Neural crest cell (in vitro differentiated cells): Measurements from ENCODE around the gene MLYCD. TPM values are rescaled to one million over a fixed set of nuclear protein-coding genes. Genes with fewer than 3 reads are reported as not detected.

Source experiments
- DNase-seq: peaks from one replicate; pipeline ENCODE4 v3.0.0; 2021; ENCODE audit warnings: low read depth, mixed read lengths, low spot score
- H3K27ac Mint-ChIP-seq: one replicate; pipeline ENCODE4 v1.8.0; 2021; ENCODE audit warnings: mild to moderate bottlenecking, mixed read lengths; ENCODE audit not compliant: unreplicated experiment
- H3K27me3 Mint-ChIP-seq: 2 replicates; pipeline ENCODE4 v1.8.0; 2021; ENCODE audit warnings: low read depth, mild to moderate bottlenecking, mixed read lengths
- H3K36me3 Mint-ChIP-seq: 2 replicates; pipeline ENCODE4 v1.8.0; 2021; ENCODE audit warnings: low read depth, mild to moderate bottlenecking, mixed read lengths
- H3K4me1 Mint-ChIP-seq: 2 replicates; pipeline ENCODE4 v1.8.0; 2021; ENCODE audit warnings: mixed read lengths
- H3K4me3 Mint-ChIP-seq: one replicate; pipeline ENCODE4 v1.8.0; 2021; ENCODE audit warnings: mild to moderate bottlenecking, mixed read lengths
- H3K9me3 Mint-ChIP-seq: 2 replicates; pipeline ENCODE4 v1.8.0; 2021; ENCODE audit warnings: mixed read lengths
- CTCF ChIP-seq: fragments of 200-600 bp; sonication (generic); conservative IDR thresholded peaks from 2 replicates; pipeline ENCODE4 v1.5.0; 2021; ENCODE audit warnings: antibody characterized with exemption, mild to moderate bottlenecking
- long read RNA-seq: library from polyadenylated mRNA; unstranded; transcript quantifications from one replicate; pipeline ENCODE4 v2.0.0, GENCODE V29; 2020
- total RNA-seq: library from RNA; stranded (reverse); gene quantifications from 2 replicates; pipeline ENCODE4 v1.2.1, GENCODE V29; 2021

MLYCD gene
- 5.2 and 5.5 TPM in 2 replicates for total RNA-seq
- long read RNA-seq, partial matches to known transcripts, result 3 of 4 reads
- long read RNA-seq, other reads (novel, unspliced or antisense), result 1 of 4 reads

GRCh38 chr16:83898463-83899271, at the start of gene MLYCD:
Gene MLYCD, plus strand, starts transcription at chr16:83899115. Its CDS starts 30 bp downstream, at chr16:83899145.
- H3K9me3 Mint-ChIP-seq, result no peaks in the 10 kb centered on the region

GRCh38 chr16:83849421-83849820, 49.5 kb upstream of the MLYCD start:
- H3K27ac Mint-ChIP-seq, result no peak overlapping the region
- DNase-seq, result no peak
- TF ChIP-seq CTCF, result no peak
- H3K9me3 Mint-ChIP-seq, result no peaks in the 10 kb centered on the region
- H3K4me3 Mint-ChIP-seq, result no peak overlapping the region
- peaks cover 22% of the 10 kb centered on the region for H3K4me1 Mint-ChIP-seq
- no peaks in the 10 kb centered on the region for H3K27me3 Mint-ChIP-seq
- no peaks in the 10 kb centered on the region for H3K36me3 Mint-ChIP-seq

More at GRCh38 chr16:83898463-83899271, at the start of gene MLYCD:
- no peaks in the 10 kb centered on the region for H3K36me3 Mint-ChIP-seq
- peaks cover 34% of the 10 kb centered on the region for H3K4me1 Mint-ChIP-seq
- peak; percentile 66 for DNase-seq
- H3K27ac Mint-ChIP-seq, result peak within 1 kb of the TSS; percentile 76
- peaks cover 5% of the 10 kb centered on the region for H3K27me3 Mint-ChIP-seq
- no peak for TF ChIP-seq CTCF
- H3K4me3 Mint-ChIP-seq, result peak within 1 kb of the TSS; percentile 93

- no peak overlapping the region for H3K4me3 Mint-ChIP-seq
- DNase-seq, result no peak
- no peaks in the 10 kb centered on the region for H3K36me3 Mint-ChIP-seq
- TF ChIP-seq CTCF, result no peak
- H3K4me1 Mint-ChIP-seq, result peaks cover 21% of the 10 kb centered on the region
- no peak overlapping the region for H3K27ac Mint-ChIP-seq
- no peaks in the 10 kb centered on the region for H3K27me3 Mint-ChIP-seq
- no peaks in the 10 kb centered on the region for H3K9me3 Mint-ChIP-seq
Observed at GRCh38 chr16:83850947-83851346, 48.0 kb upstream of the MLYCD start.

- Mint-ChIP-seq H3K27me3 (no peaks in the 10 kb centered on the region), H3K4me3 (no peak overlapping the region), H3K36me3 (no peaks in the 10 kb centered on the region), H3K27ac (no peak overlapping the region), H3K9me3 (no peaks in the 10 kb centered on the region), H3K4me1 (peaks cover 21% of the 10 kb centered on the region)
- no peak for DNase-seq
- TF ChIP-seq CTCF, result no peak
Observed at GRCh38 chr16:83851473-83851872, 47.4 kb upstream of the MLYCD start.

- H3K9me3 Mint-ChIP-seq, result no peaks in the 10 kb centered on the region
- no peaks in the 10 kb centered on the region for H3K27me3 Mint-ChIP-seq
- no peak overlapping the region for H3K4me3 Mint-ChIP-seq
- TF ChIP-seq CTCF, result no peak
- H3K27ac Mint-ChIP-seq, result no peak overlapping the region
- H3K36me3 Mint-ChIP-seq, result no peaks in the 10 kb centered on the region
- peaks cover 14% of the 10 kb centered on the region for H3K4me1 Mint-ChIP-seq
- no peak for DNase-seq
Observed at GRCh38 chr16:83852774-83853173, 46.1 kb upstream of the MLYCD start.
